ENCODE measurements around the gene CLCN2.

DNA sequence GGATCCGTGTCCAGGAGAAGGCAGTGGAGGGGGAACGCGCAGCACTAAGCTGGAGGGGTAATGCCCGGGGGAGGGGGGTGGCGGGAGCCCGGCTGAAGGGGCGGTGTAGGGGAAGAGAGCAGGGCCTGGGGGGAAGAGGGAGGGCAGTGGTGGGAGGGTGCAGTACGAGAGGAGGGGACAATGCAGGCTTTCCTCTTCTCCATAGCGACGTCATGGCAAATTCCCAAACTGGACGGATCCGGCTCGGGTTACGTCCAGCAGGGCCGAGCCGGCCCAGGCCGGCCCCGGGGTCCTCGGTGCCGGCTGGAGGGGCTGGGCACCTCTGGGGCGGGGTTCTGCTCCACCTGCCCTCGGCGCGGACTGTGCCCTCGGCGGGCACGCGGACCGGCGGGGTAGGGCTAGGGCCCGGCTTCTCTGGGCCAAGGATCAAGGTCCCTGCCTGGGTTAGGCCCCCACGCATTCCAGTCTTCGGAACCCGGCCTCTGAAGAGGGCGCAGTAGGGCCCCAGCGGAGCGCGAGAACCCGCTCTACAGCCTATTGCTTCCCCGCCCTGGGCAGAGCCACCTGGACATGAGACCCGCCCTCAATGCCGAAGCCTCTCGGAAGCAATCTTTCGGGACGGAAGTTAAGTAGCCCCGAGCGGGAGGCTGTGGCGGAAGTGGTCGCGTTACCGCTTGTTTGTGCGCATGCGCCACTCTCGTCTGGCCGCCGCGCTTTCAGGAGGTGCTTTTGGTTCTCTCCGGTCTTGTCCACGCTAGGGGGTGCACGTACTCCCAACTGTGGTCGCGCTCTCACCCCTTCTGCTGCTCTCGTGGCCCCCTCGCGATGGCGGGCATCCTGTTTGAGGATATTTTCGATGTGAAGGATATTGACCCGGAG, 1.5 kb upstream of the CLCN2 start:
- TF ChIP-seq CTCF (IDR thresholded peaks at IDR 0.05) (peak; percentile 28 to 79 (median 57)), POLR2A (IDR thresholded peaks at IDR 0.05) (peak; percentile 68 to 90 (median 88))

All from body of pancreas (tissue), 4 donors.